ENCODE data around the gene AK3.
"Not testable (repeated sequence)": the region's sequence is repeated elsewhere in the genome, so short reads cannot be mapped to it uniquely, and the experiment has no call there.

- not testable (repeated sequence) for TF ChIP-seq CTCF (conservative IDR thresholded peaks at IDR 0.05; ENCODE audit: low read length); EZH2phosphoT487 (IDR thresholded peaks at IDR 0.05; ENCODE audit: borderline replicate concordance, low read depth, low read length)
Measured at GRCh38 chr9:4774958-4775357, 34.0 kb upstream of the AK3 start.
